Adrenal gland (tissue), 12 donors: ENCODE measurements around the gene PKP1. TPM values are rescaled to one million over a fixed set of nuclear protein-coding genes. Genes with fewer than 3 reads are reported as not detected.

Experiments
- DNase-seq, 7 donors: peaks; one replicate each; pipeline ENCODE4 v3.0.0-alpha.2; 2019 to 2020
- H3K27ac ChIP-seq, 5 donors: fragments of 200-600 bp; sonication (generic) in 4 of 5; 1 replicate in 3 of 5; 2 replicates in 2 of 5; pipeline versions ENCODE4 v1.5.1 to v1.8.0; 2016 to 2020; ENCODE audit warnings: mild to moderate bottlenecking in 1 of 5
- H3K27me3 ChIP-seq: fragments of 200-600 bp; 2 replicates; pipeline ENCODE4 v1.8.0; 2021
- H3K36me3 ChIP-seq, 2 donors: fragments of 200-600 bp; replicated peaks in 1 of 2; 1 replicate in 1 of 2; 2 replicates in 1 of 2; pipeline versions ENCODE4 v1.5.1 to v1.8.0; 2018 to 2022
- H3K4me1 ChIP-seq, 2 donors: fragments of 200-600 bp; replicated peaks in 1 of 2; 1 replicate in 1 of 2; 2 replicates in 1 of 2; pipeline versions ENCODE4 v1.5.1 to v1.8.0; 2018 to 2021
- H3K4me3 ChIP-seq, 4 donors: fragments of 200-600 bp; sonication (generic) in 3 of 4; one replicate each; pipeline ENCODE4 v1.5.1; 2016 to 2018
- H3K9me3 ChIP-seq, 3 donors: fragments of 200-600 bp; sonication (generic) in 1 of 3; replicated peaks in 1 of 3; 1 replicate in 2 of 3; 2 replicates in 1 of 3; pipeline versions ENCODE4 v1.5.1 to v1.8.0; 2016 to 2021
- POLR2A ChIP-seq, 2 donors: fragments of 450-650 bp; IDR thresholded peaks; one replicate each; pipeline ENCODE4 v1.6.1; 2017; ENCODE audit warnings: antibody characterized with exemption in 2 of 2, mild to moderate bottlenecking in 2 of 2, moderate library complexity in 1 of 2
- WGBS, 4 donors: extraction: QIAGEN DNeasy Blood & Tissue Kit in 2 of 4; methylation state at CpG; one replicate each; pipeline versions ENCODE4 v1.1.5 to v1.1.7; 2013 to 2017; 5-methylcytosine and 5-hydroxymethylcytosine counted together
- intact Hi-C, 2 donors: fragments of 100-400 bp; cut with DNase I; formaldehyde crosslinking; loops; one replicate each; pipeline versions ENCODE4 v1.14.1 to v1.15.0; 2022 to 2023
- polyA plus RNA-seq, 3 donors: library from polyadenylated mRNA; stranded (reverse); fragments of 200-250 nt in 2 of 3; fragments of 350-450 nt in 1 of 3; fragmentation: Illumina TruSeq in 1 of 3; extraction: RNeasy Lipid Tissue Mini Kit (QIAGEN cat#74804) in 1 of 3; gene quantifications; one replicate each; pipeline ENCODE4 v1.2.3, GENCODE V29; 2013 to 2014
- total RNA-seq, 9 donors: library from RNA; depleted of rRNA in 4 of 9; stranded (reverse); fragments of >200 nt in 4 of 9; fragments of 120-200 nt in 1 of 9; fragmentation: NEBNext Ultra II Directional in 1 of 9; extraction: Animal tissue kit (Norgen Biotek cat#: 25700) in 1 of 9; gene quantifications; one replicate each; pipeline versions ENCODE4 v1.1.0 to v1.2.4, GENCODE V29; 2013 to 2023
- TF ChIP-seq, protein P1 (sequence below), 6 experiments: fragments of 450-650 bp in 4 of 6; fragments of 200-600 bp in 2 of 6; sonication (generic) in 1 of 6; IDR thresholded peaks; 1 replicate in 5 of 6; 2 replicates in 1 of 6; pipeline versions ENCODE4 v1.5.1 to v1.8.0; 2016 to 2021; ENCODE audit warnings: antibody characterized with exemption in 6 of 6, mild to moderate bottlenecking in 2 of 6, moderate library complexity in 1 of 6
- donor health status: healthy with polysubstance abuse.
- donor health status: Bipolar disorder and iron deficiency.
- donor health status: DM: yes; HTN: yes; CAD: no.
- donor health status: DM: no; HTN: no; CAD: no.
- donor health status: DM: no; HTN: no; CAD: no.
- donor health status: DM: yes; HTN: yes; CAD: no.

The PKP1 gene
- total and polyA plus RNA-seq, 12 donors: 0.06 to 0.98 (median 0.24) TPM; not detected in 2

DNA sequence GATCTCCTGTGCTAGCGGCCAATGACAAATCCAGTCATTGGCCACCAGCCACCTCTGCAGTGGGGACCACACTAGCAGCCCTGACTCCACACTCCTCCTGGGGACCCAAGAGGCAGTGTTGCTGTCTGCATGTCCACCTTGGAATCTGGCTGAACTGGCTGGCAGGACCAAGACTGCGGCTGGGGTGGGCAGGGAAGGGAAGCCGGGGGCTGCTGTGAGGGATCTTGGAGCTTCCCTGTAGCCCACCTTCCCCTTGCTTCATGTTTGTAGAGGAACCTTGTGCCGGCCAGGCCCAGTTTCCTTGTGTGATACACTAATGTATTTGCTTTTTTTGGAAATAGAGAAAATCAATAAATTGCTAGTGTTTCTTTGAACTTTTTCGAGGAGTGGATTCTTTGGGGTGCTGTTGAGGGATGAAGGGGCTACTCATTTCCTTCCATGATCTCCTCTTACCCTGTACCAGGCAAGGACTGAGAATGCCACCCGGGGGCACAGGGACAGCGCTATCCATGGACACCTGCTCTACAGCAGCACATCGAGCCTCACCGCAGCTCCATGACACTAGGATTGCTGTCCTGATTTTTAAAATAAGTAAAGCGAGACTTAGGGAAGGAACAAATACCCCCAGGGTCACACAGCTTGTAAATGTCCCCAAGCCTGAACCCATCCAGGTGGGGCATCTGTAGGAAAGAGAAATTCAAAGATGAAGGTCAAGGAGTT lies 49.5 kb downstream of the PKP1 start:
- no peaks in the 10 kb centered on the region for H3K9me3 ChIP-seq
- TF ChIP-seq POLR2A (IDR thresholded peaks at IDR 0.05): no peak
- TF ChIP-seq, protein P1, sequence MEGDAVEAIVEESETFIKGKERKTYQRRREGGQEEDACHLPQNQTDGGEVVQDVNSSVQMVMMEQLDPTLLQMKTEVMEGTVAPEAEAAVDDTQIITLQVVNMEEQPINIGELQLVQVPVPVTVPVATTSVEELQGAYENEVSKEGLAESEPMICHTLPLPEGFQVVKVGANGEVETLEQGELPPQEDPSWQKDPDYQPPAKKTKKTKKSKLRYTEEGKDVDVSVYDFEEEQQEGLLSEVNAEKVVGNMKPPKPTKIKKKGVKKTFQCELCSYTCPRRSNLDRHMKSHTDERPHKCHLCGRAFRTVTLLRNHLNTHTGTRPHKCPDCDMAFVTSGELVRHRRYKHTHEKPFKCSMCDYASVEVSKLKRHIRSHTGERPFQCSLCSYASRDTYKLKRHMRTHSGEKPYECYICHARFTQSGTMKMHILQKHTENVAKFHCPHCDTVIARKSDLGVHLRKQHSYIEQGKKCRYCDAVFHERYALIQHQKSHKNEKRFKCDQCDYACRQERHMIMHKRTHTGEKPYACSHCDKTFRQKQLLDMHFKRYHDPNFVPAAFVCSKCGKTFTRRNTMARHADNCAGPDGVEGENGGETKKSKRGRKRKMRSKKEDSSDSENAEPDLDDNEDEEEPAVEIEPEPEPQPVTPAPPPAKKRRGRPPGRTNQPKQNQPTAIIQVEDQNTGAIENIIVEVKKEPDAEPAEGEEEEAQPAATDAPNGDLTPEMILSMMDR (IDR thresholded peaks at IDR 0.05): no peak
- DNase-seq: no peak
- no peaks in the 10 kb centered on the region for H3K4me1 ChIP-seq
- intact Hi-C loops: no loop called here
- no peak overlapping the region for H3K4me3 ChIP-seq
- no peaks in the 10 kb centered on the region for H3K27me3 ChIP-seq
- WGBS, 4 donors: 91 to 93% (median 92%) methylated on average over 7 to 10 of the region's 10 CpGs
- no peak overlapping the region for H3K27ac ChIP-seq
- no peaks in the 10 kb centered on the region for H3K36me3 ChIP-seq

DNA sequence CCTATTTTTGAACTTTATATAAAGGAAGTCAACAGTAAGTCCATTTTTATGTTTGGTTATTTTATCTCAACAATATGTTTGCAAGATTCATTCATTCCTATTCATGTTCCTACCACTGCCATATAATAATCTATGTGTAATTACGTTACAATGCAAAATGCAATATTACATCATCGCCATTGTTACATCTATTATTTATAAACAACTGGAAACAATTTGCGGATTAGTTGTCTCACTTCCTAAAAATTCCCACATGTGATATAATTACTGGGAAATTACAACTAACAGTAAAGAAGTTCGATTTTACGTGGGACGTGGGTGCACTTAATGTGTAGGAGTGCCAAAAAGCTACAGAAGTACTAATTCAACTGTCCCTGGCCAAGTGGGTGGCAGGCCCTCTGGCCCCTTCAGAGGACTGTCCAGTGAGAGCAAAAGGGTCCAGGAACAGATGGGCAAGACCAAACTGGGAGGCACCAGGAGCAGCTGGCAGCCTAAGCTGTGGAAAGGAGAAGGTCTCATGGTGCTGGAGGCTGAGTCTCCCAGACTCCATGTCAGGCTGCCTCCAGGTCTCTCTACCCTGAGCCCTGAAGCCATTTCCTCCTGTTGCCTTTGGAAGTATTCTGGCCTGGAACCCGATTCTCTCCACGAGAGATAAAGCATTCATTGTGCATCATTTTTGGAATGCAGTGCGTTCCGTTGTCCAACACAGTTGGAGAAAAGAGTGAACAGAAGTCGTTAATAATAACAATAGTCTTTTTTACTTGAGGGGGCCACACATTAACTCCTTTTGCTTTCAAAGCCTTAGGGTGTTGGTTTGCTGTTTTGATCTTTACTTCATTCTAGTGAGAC lies 51.2 kb downstream of the PKP1 start:
- Histone ChIP-seq H3K9me3 (no peaks in the 10 kb centered on the region), H3K4me1 (no peaks in the 10 kb centered on the region), H3K36me3 (no peaks in the 10 kb centered on the region), H3K4me3 (no peak overlapping the region), H3K27me3 (no peaks in the 10 kb centered on the region), H3K27ac (no peak overlapping the region)
- TF ChIP-seq POLR2A (IDR thresholded peaks at IDR 0.05): no peak
- TF ChIP-seq, protein P1 (IDR thresholded peaks at IDR 0.05): no peak
- intact Hi-C loops: no loop called here
- WGBS, 4 donors: 72 to 75% (median 75%) methylated on average over 11 of the region's 11 CpGs
- DNase-seq: no peak

DNA sequence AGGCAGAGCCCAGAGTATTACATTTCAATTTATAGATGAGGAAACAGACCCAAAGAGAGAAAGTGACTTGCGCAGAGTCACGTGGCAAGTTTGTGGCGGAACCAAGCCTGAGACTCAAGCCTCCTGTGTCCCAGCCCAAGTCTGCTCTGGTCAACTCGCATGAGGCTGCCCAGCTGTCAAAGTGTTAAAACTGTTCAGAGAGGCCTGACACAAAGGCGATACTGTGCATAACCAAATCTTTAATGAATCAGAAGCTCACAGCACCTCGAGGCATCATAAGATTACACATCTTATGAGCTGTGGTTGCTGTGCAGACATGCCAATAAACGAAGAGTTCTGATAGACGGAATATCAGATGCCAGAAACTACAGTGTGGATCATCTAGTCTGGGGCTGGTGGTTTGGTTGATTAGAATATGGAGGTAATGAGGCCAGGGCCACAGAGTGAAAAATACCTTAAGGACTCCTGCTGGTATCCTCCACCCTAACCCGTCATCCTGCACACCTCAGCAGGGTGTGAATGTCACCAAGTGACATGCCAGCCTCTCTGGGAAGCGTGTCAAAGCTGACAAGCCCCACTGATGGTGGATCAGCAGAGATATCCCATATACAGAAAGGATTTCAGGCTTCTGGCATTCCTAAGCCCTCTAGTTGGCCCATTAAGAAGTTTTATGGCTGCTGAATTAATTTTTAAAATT lies 52.0 kb downstream of the PKP1 start:
- no peak overlapping the region for H3K4me3 ChIP-seq
- no peaks in the 10 kb centered on the region for H3K27me3 ChIP-seq
- H3K4me1 ChIP-seq: no peaks in the 10 kb centered on the region
- TF ChIP-seq POLR2A (IDR thresholded peaks at IDR 0.05): no peak
- TF ChIP-seq, protein P1 (IDR thresholded peaks at IDR 0.05): no peak
- H3K9me3 ChIP-seq: no peaks in the 10 kb centered on the region
- DNase-seq: no peak
- 83 to 91% (median 87%) methylated on average over 10 of the region's 10 CpGs for WGBS, 4 donors
- intact Hi-C loops: no loop called here
- H3K27ac ChIP-seq: no peak overlapping the region
- H3K36me3 ChIP-seq: no peaks in the 10 kb centered on the region

DNA sequence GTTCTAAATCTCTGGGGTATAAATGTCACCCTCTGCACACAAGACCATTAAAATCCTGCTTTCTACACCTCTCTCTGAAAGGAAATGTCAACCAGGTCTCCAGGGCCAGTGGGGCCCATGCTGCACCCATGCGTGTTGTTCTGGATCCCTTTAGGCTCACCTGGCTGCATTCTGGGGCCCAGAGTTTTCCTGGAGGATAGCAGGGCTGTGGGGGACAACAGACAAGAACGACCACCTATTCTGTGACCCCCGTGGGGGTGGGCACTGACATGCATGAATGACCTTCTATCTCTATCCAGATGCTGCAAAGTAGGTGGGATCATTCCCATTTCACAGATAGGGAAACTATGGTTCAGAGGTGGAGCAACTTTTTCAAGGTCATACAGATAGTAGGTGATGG lies 52.6 kb downstream of the PKP1 start:
- 60 to 76% (median 73%) methylated on average over 2 to 3 of the region's 3 CpGs for WGBS, 4 donors
- TF ChIP-seq POLR2A (IDR thresholded peaks at IDR 0.05): no peak
- TF ChIP-seq, protein P1 (IDR thresholded peaks at IDR 0.05): no peak
- Histone ChIP-seq H3K9me3 (no peaks in the 10 kb centered on the region), H3K27me3 (no peaks in the 10 kb centered on the region), H3K27ac (no peak overlapping the region), H3K4me1 (no peaks in the 10 kb centered on the region), H3K36me3 (no peaks in the 10 kb centered on the region), H3K4me3 (no peak overlapping the region)
- intact Hi-C loops: no loop called here
- DNase-seq: no peak
